ENCODE results near the gene DIPK1C.

The DIPK1C gene

DNA sequence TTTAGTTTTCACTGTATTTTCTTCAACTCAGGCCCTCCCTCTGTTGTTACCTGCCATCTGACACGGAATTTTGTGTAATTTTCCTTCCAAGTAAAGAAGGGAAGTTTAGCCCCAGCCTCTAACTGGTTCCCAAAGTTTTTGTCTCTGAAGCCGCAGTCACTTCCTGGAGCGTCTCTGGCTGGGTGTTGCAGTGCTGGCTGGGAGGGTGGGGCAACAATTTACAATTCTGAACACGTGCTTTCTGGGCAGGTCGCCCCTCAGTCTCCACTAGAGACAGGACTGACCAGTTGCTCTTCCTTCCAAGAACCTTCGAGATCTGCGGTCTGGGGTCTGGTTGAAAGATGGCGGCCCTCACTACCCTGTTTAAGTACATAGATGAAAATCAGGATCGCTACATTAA, 42.5 kb upstream of the DIPK1C start:
- peak; percentile 63 for DNase-seq (ENCODE audit: extremely low spot score)
- TF ChIP-seq CTCF (IDR thresholded peaks at IDR 0.05; ENCODE audit: control extremely low read depth, extremely low read depth, low read depth, missing control alignments), result no peak
- CTCF ChIA-PET, result interaction anchor here (1.2 kb wide), 1 partner anchor 52 kb away, joined by 4 read pairs; no protein-coding TSS in a partner anchor
- POLR2A ChIA-PET, result no interaction called here

- ChIA-PET CTCF (interaction anchor here (1.2 kb wide), 1 partner anchor 53 kb away, joined by 4 read pairs; no protein-coding TSS in a partner anchor), POLR2A (interaction anchor here (0.5 kb wide), 1 partner anchor 12 kb away, joined by 3 read pairs; no protein-coding TSS in a partner anchor)
- no peak for TF ChIP-seq CTCF (IDR thresholded peaks at IDR 0.05; ENCODE audit: control extremely low read depth, extremely low read depth, low read depth, missing control alignments)
- peak; percentile 71 for DNase-seq (ENCODE audit: extremely low spot score)
Measured at GRCh38 chr18:74498712-74499627, 41.9 kb upstream of the DIPK1C start.

- TF ChIP-seq CTCF (IDR thresholded peaks at IDR 0.05; ENCODE audit: control extremely low read depth, extremely low read depth, low read depth, missing control alignments), result no peak
- POLR2A ChIA-PET, result interaction anchor here (0.7 kb wide), 1 partner anchor 713 kb away, joined by 3 read pairs; the partner anchor contains the start of gene TSHZ1
- CTCF ChIA-PET, result interaction anchor here (1.8 to 2.3 kb wide), 2 partner anchors 12 to 52 kb away, joined by 3 to 5 read pairs; no protein-coding TSS in a partner anchor
- no peak for DNase-seq (ENCODE audit: extremely low spot score)
Measured at GRCh38 chr18:74497778-74498177, 40.7 kb upstream of the DIPK1C start.

GRCh38 chr18:74497324-74497676, 40.2 kb upstream of the DIPK1C start:
- no peak for DNase-seq (ENCODE audit: extremely low spot score)
- ChIA-PET POLR2A (interaction anchor here (0.7 kb wide), 1 partner anchor 713 kb away, joined by 3 read pairs; the partner anchor contains the start of gene TSHZ1), CTCF (interaction anchor here (1.8 to 2.3 kb wide), 2 partner anchors 12 to 53 kb away, joined by 3 to 5 read pairs; no protein-coding TSS in a partner anchor)
- TF ChIP-seq CTCF (IDR thresholded peaks at IDR 0.05; ENCODE audit: control extremely low read depth, extremely low read depth, low read depth, missing control alignments), result no peak

DNA sequence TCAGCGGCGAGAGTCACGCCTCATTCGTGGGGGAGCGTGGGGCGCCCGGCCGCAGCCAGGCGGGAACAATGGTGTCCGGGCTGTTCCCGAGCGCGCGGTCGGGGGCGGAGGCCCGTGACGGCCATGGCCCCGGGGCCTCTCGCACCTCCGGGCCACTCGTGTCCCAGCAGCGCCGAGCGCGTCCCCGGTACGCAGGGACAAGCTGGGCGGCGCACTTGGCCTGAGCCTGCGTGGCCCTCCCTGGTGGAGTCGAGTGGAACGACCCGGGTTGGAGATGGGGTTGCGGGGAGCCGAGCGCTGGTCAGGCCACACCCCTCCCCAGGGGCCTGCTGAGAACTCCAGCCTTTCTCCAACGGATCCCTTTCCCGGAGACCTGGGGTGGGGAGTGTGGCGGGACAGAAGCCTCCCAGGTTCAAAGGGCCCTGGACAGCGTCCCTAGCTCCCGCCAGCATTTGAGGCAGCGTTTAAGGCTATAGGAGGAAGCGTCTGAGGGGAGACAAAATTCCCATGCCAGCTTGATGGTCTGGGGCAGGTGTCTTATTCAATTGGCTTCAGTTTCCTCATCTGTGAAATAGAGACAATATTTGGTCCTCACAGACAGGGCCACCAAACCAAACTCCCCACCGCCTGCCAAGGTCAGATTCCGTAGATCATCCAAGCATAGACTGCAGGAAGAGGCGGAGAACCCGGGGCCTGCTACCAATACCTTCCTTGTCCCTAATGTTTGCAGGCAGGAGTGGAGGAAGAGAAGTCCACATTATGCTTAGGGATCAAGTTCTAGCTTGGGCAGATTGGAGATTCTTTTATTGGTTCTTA, 39.6 kb upstream of the DIPK1C start:
- CTCF ChIA-PET, result interaction anchor here (1.2 to 4.8 kb wide), 5 partner anchors 11 to 142 kb away, joined by 3 to 56 read pairs (median 3); no protein-coding TSS in a partner anchor
- no peak for DNase-seq (ENCODE audit: extremely low spot score)
- TF ChIP-seq CTCF (IDR thresholded peaks at IDR 0.05; ENCODE audit: control extremely low read depth, extremely low read depth, low read depth, missing control alignments), result no peak
- POLR2A ChIA-PET, result interaction anchor here (1.0 kb wide), 1 partner anchor 48 kb away, joined by 3 read pairs; no protein-coding TSS in a partner anchor
